Parathyroid adenoma (tissue), 2 donors: ENCODE data around the gene SEC23A.
"Not testable (repeated sequence)": the region's sequence is repeated elsewhere in the genome, so short reads cannot be mapped to it uniquely, and the experiment has no call there.

Source experiments
- H2AFZ ChIP-seq: fragments of 300-600 bp; sonication (generic); one replicate; pipeline ENCODE4 v1.7.0; 2017; ENCODE audit warnings: antibody characterized with exemption, mild to moderate bottlenecking
- H3K27ac ChIP-seq: fragments of 300-600 bp; sonication (generic); one replicate; pipeline ENCODE4 v1.7.0; 2017
- H3K27me3 ChIP-seq: fragments of 300-600 bp; sonication (generic); one replicate; pipeline ENCODE4 v1.7.0; 2017; ENCODE audit warnings: low read length; ENCODE audit not compliant: control insufficient read depth, insufficient read depth
- H3K36me3 ChIP-seq: fragments of 300-600 bp; sonication (generic); one replicate; pipeline ENCODE4 v1.7.0; 2017; ENCODE audit warnings: low read length; ENCODE audit not compliant: control insufficient read depth, insufficient read depth
- H3K4me1 ChIP-seq: fragments of 300-600 bp; sonication (generic); one replicate; pipeline ENCODE4 v1.7.0; 2017; ENCODE audit warnings: control low read depth
- H3K4me2 ChIP-seq: fragments of 300-600 bp; sonication (generic); one replicate; pipeline ENCODE4 v1.7.0; 2017; ENCODE audit warnings: low read length
- H3K4me3 ChIP-seq: fragments of 300-600 bp; sonication (generic); one replicate; pipeline ENCODE4 v1.7.0; 2017; ENCODE audit warnings: low read depth, low read length
- H3K79me2 ChIP-seq: fragments of 300-600 bp; sonication (generic); one replicate; pipeline ENCODE4 v1.7.0; 2017; ENCODE audit warnings: control low read depth
- H3K9ac ChIP-seq: fragments of 300-600 bp; sonication (generic); one replicate; pipeline ENCODE4 v1.7.0; 2017; ENCODE audit warnings: mild to moderate bottlenecking
- H3K9me3 ChIP-seq: fragments of 300-600 bp; sonication (generic); one replicate; pipeline ENCODE4 v1.7.0; 2017; ENCODE audit warnings: low read length; ENCODE audit not compliant: control insufficient read depth
- CTCF ChIP-seq: fragments of 300-600 bp; sonication (generic); IDR thresholded peaks from one replicate; pipeline ENCODE4 v1.7.0; 2017; ENCODE audit warnings: antibody characterized with exemption, mild to moderate bottlenecking
- donor health status: primary hyperparathyroidism.

The SEC23A gene

GRCh38 chr14:39099748-39100147 is 3.3 kb downstream of the SEC23A start:
- H3K27ac ChIP-seq: no peak overlapping the region
- no peak overlapping the region for H3K4me2 ChIP-seq
- peaks cover 9% of the 10 kb centered on the region for H3K4me1 ChIP-seq
- peaks cover 4% of the 10 kb centered on the region for H3K79me2 ChIP-seq
- no peak overlapping the region for H3K4me3 ChIP-seq
- no peak overlapping the region for H2AFZ ChIP-seq
- H3K27me3 ChIP-seq: no peaks in the 10 kb centered on the region
- no peaks in the 10 kb centered on the region for H3K9me3 ChIP-seq
- no peaks in the 10 kb centered on the region for H3K36me3 ChIP-seq
- no peak overlapping the region for H3K9ac ChIP-seq
- TF ChIP-seq CTCF: no peak

GRCh38 chr14:39099215-39099614 is 3.8 kb downstream of the SEC23A start:
- not testable (repeated sequence) for H3K79me2 ChIP-seq, H3K9ac ChIP-seq, H3K27me3 ChIP-seq, H3K4me3 ChIP-seq, H3K9me3 ChIP-seq, H3K4me2 ChIP-seq, H3K36me3 ChIP-seq, H3K27ac ChIP-seq, H2AFZ ChIP-seq, H3K4me1 ChIP-seq

GRCh38 chr14:39097159-39097558 is 5.9 kb downstream of the SEC23A start:
- no peaks in the 10 kb centered on the region for H3K4me1 ChIP-seq
- peaks cover 3% of the 10 kb centered on the region for H3K79me2 ChIP-seq
- H3K36me3 ChIP-seq: no peaks in the 10 kb centered on the region
- no peak overlapping the region for H3K9ac ChIP-seq
- H3K4me2 ChIP-seq: no peak overlapping the region
- H3K4me3 ChIP-seq: no peak overlapping the region
- H3K27ac ChIP-seq: no peak overlapping the region
- H2AFZ ChIP-seq: no peak overlapping the region
- no peaks in the 10 kb centered on the region for H3K9me3 ChIP-seq
- no peaks in the 10 kb centered on the region for H3K27me3 ChIP-seq
- TF ChIP-seq CTCF: no peak

GRCh38 chr14:39094515-39094914 is 8.5 kb downstream of the SEC23A start:
- no peak overlapping the region for H3K9ac ChIP-seq
- H3K4me1 ChIP-seq: no peaks in the 10 kb centered on the region
- no peaks in the 10 kb centered on the region for H3K27me3 ChIP-seq
- H3K4me3 ChIP-seq: no peak overlapping the region
- H3K27ac ChIP-seq: no peak overlapping the region
- no peak overlapping the region for H3K4me2 ChIP-seq
- no peak overlapping the region for H2AFZ ChIP-seq
- no peak for TF ChIP-seq CTCF
- H3K36me3 ChIP-seq: no peaks in the 10 kb centered on the region
- no peaks in the 10 kb centered on the region for H3K9me3 ChIP-seq
- H3K79me2 ChIP-seq: peaks cover 7% of the 10 kb centered on the region

- Histone ChIP-seq H3K79me2 (peaks cover 8% of the 10 kb centered on the region), H3K36me3 (no peaks in the 10 kb centered on the region), H3K9me3 (no peaks in the 10 kb centered on the region), H3K4me2 (no peak overlapping the region), H3K9ac (no peak overlapping the region), H2AFZ (no peak overlapping the region), H3K27ac (no peak overlapping the region), H3K4me1 (peaks cover 2% of the 10 kb centered on the region), H3K27me3 (no peaks in the 10 kb centered on the region), H3K4me3 (no peak overlapping the region)
- no peak for TF ChIP-seq CTCF
These were observed 11.3 kb downstream of the SEC23A start for GRCh38 chr14:39091716-39092115.
